SK-N-DZ (cell line): ENCODE results near the gene MFSD8.

Experiments used
- small RNA-seq, 2 experiments: library from RNA; depleted of rRNA; stranded (forward); fragments of <200 nt; gene quantifications; one replicate each; pipeline ENCODE3, GENCODE V24; 2014

Gene MFSD8

Small RNAs within 50 kb of the gene (small RNA-seq; reads per million reads assigned to genes)
- 0 reads per million in 2 experiments for gene RNU6-583P
